ENCODE measurements around the gene ZBTB16. TPM values are rescaled to one million over a fixed set of nuclear protein-coding genes. Genes with fewer than 3 reads are reported as not detected.

The ZBTB16 gene
- polyA plus RNA-seq, 1 donor from 2014 or later = 0.45 TPM

- Histone ChIP-seq H2AFZ (ENCODE audit: low read depth, low read length) (no peak overlapping the region), H3K79me2 (replicated peaks; ENCODE audit: insufficient read depth, low read length) (no peaks in the 10 kb centered on the region), H3K36me3 (ENCODE audit: insufficient read depth, low read length) (no peaks in the 10 kb centered on the region), H3K9me3 (ENCODE audit: low read length) (no peaks in the 10 kb centered on the region), H3F3A (ENCODE audit: insufficient read depth, low read length, poor library complexity, severe bottlenecking) (no peaks in the 10 kb centered on the region), H3K4me2 (ENCODE audit: low read length) (no peak overlapping the region), H4K20me1 (ENCODE audit: insufficient read depth) (no peaks in the 10 kb centered on the region), H3K27ac (ENCODE audit: low read length) (no peak overlapping the region), H3K9me2 (ENCODE audit: insufficient read depth, low read length) (no peaks in the 10 kb centered on the region), H3K4me3 (ENCODE audit: low read length) (no peak overlapping the region), H3K27me3 (ENCODE audit: insufficient read depth, low read depth, low read length) (no peaks in the 10 kb centered on the region), H3K9ac (ENCODE audit: low read length) (no peak overlapping the region)
- TF ChIP-seq MXI1 (conservative IDR thresholded peaks at IDR 0.05; ENCODE audit: poor library complexity, severe bottlenecking) = no peak
- TF ChIP-seq POLR2AphosphoS5 (IDR thresholded peaks at IDR 0.05) = no peak
- TF ChIP-seq CTCF (IDR thresholded peaks at IDR 0.05; ENCODE audit: poor library complexity, severe bottlenecking) = no peak
- TF ChIP-seq TAF1 (IDR thresholded peaks at IDR 0.05; ENCODE audit: low read depth) = no peak
- TF ChIP-seq EZH2 (IDR thresholded peaks at IDR 0.05; ENCODE audit: borderline replicate concordance, insufficient read depth, low read length, poor library complexity, severe bottlenecking) = no peak
- no peak for TF ChIP-seq EP300 (conservative IDR thresholded peaks at IDR 0.05; ENCODE audit: poor library complexity, severe bottlenecking)
- no peak for TF ChIP-seq REST (IDR thresholded peaks at IDR 0.05; ENCODE audit: borderline replicate concordance)
Observed at GRCh38 chr11:114199051-114199450, 139.5 kb downstream of the ZBTB16 start.

- Histone ChIP-seq H3K4me2 (ENCODE audit: low read length) (no peak overlapping the region), H3K79me2 (replicated peaks; ENCODE audit: insufficient read depth, low read length) (no peaks in the 10 kb centered on the region), H3K27me3 (ENCODE audit: insufficient read depth, low read depth, low read length) (no peaks in the 10 kb centered on the region), H4K20me1 (ENCODE audit: insufficient read depth) (no peaks in the 10 kb centered on the region), H3F3A (ENCODE audit: insufficient read depth, low read length, poor library complexity, severe bottlenecking) (no peaks in the 10 kb centered on the region), H3K9me3 (ENCODE audit: low read length) (no peaks in the 10 kb centered on the region), H3K27ac (ENCODE audit: low read length) (no peak overlapping the region), H2AFZ (ENCODE audit: low read depth, low read length) (no peak overlapping the region), H3K9me2 (ENCODE audit: insufficient read depth, low read length) (no peaks in the 10 kb centered on the region), H3K36me3 (ENCODE audit: insufficient read depth, low read length) (no peaks in the 10 kb centered on the region), H3K4me3 (ENCODE audit: low read length) (no peak overlapping the region), H3K9ac (ENCODE audit: low read length) (no peak overlapping the region)
- TF ChIP-seq RAD21 (conservative IDR thresholded peaks at IDR 0.05) (no peak), POLR2AphosphoS5 (IDR thresholded peaks at IDR 0.05) (peak; percentile 49)
Observed at GRCh38 chr11:114200351-114201133, 141.0 kb downstream of the ZBTB16 start.

- Histone ChIP-seq H3K9ac (ENCODE audit: low read length) (no peak overlapping the region), H3K4me2 (ENCODE audit: low read length) (no peak overlapping the region), H3K79me2 (replicated peaks; ENCODE audit: insufficient read depth, low read length) (no peaks in the 10 kb centered on the region), H2AFZ (ENCODE audit: low read depth, low read length) (no peak overlapping the region), H3K27me3 (ENCODE audit: insufficient read depth, low read depth, low read length) (no peaks in the 10 kb centered on the region), H3K36me3 (ENCODE audit: insufficient read depth, low read length) (no peaks in the 10 kb centered on the region), H3K9me2 (ENCODE audit: insufficient read depth, low read length) (no peaks in the 10 kb centered on the region), H3F3A (ENCODE audit: insufficient read depth, low read length, poor library complexity, severe bottlenecking) (no peaks in the 10 kb centered on the region), H3K27ac (ENCODE audit: low read length) (no peak overlapping the region), H3K9me3 (ENCODE audit: low read length) (no peaks in the 10 kb centered on the region), H4K20me1 (ENCODE audit: insufficient read depth) (no peaks in the 10 kb centered on the region), H3K4me3 (ENCODE audit: low read length) (no peak overlapping the region)
- TF ChIP-seq CTCF (IDR thresholded peaks at IDR 0.05; ENCODE audit: poor library complexity, severe bottlenecking) = no peak
- TF ChIP-seq SMC3 (conservative IDR thresholded peaks at IDR 0.05; ENCODE audit: poor library complexity) = no peak
- no peak for TF ChIP-seq EP300 (conservative IDR thresholded peaks at IDR 0.05; ENCODE audit: poor library complexity, severe bottlenecking)
- no peak for TF ChIP-seq TAF1 (IDR thresholded peaks at IDR 0.05; ENCODE audit: low read depth)
- no peak for TF ChIP-seq REST (IDR thresholded peaks at IDR 0.05; ENCODE audit: borderline replicate concordance)
- no peak for TF ChIP-seq MXI1 (conservative IDR thresholded peaks at IDR 0.05; ENCODE audit: poor library complexity, severe bottlenecking)
- TF ChIP-seq RAD21 (conservative IDR thresholded peaks at IDR 0.05) = no peak
- TF ChIP-seq EZH2 (IDR thresholded peaks at IDR 0.05; ENCODE audit: borderline replicate concordance, insufficient read depth, low read length, poor library complexity, severe bottlenecking) = no peak
- no peak for TF ChIP-seq POLR2AphosphoS5 (IDR thresholded peaks at IDR 0.05)
Observed at GRCh38 chr11:114201219-114201618, 141.7 kb downstream of the ZBTB16 start.
